NCI-H1417 treated with DMSO at 0.1 percent for 48 hours (cell line): Measurements from ENCODE around the gene CEP68.
"Not testable (repeated sequence)": the region's sequence is repeated elsewhere in the genome, so short reads cannot be mapped to it uniquely, and the experiment has no call there.

Experiments used
- DNase-seq: peaks from one replicate; lab custom pipeline; 2025; lab: John Stamatoyannopoulos, UW

CEP68 gene

GRCh38 chr2:65030476-65031332 is 25.5 kb upstream of the CEP68 start:
- DNase-seq = no peak

GRCh38 chr2:65031341-65032018 is 24.7 kb upstream of the CEP68 start:
- no peak for DNase-seq

- no peak for DNase-seq
Observed at GRCh38 chr2:65032019-65032975, 23.9 kb upstream of the CEP68 start.

- DNase-seq = no peak
Observed at GRCh38 chr2:65033178-65033577, 23.0 kb upstream of the CEP68 start.

GRCh38 chr2:65033667-65034066 is 22.5 kb upstream of the CEP68 start:
- DNase-seq = not testable (repeated sequence)

GRCh38 chr2:65035351-65035943 is 20.8 kb upstream of the CEP68 start:
- no peak for DNase-seq

GRCh38 chr2:65037178-65037577 is 19.0 kb upstream of the CEP68 start:
- no peak for DNase-seq

GRCh38 chr2:65039640-65040039 is 16.6 kb upstream of the CEP68 start:
- DNase-seq = no peak

GRCh38 chr2:65040400-65041261 is 15.6 kb upstream of the CEP68 start:
- peak; percentile 38 for DNase-seq

GRCh38 chr2:65043001-65043400 is 13.2 kb upstream of the CEP68 start:
- DNase-seq = no peak

GRCh38 chr2:65044097-65044735 is 12.0 kb upstream of the CEP68 start:
- no peak for DNase-seq

GRCh38 chr2:65045651-65046050 is 10.6 kb upstream of the CEP68 start:
- DNase-seq = no peak

GRCh38 chr2:65046633-65047407 is 9.4 kb upstream of the CEP68 start:
- no peak for DNase-seq

- DNase-seq = no peak
Observed at GRCh38 chr2:65049010-65049639, 7.1 kb upstream of the CEP68 start.

- no peak for DNase-seq
Observed at GRCh38 chr2:65050931-65051330, 5.3 kb upstream of the CEP68 start.

GRCh38 chr2:65053199-65053598 is 3.0 kb upstream of the CEP68 start:
- no peak for DNase-seq

- no peak for DNase-seq
Observed at GRCh38 chr2:65054749-65055421, 1.3 kb upstream of the CEP68 start.

GRCh38 chr2:65055422-65056214 is 598 bp upstream of the CEP68 start:
- peak; percentile 85 for DNase-seq
